Esophagus muscularis mucosa (tissue), 4 donors: ENCODE data around the gene ANKRD44.

Experiments
- EP300 ChIP-seq: sonication (generic); formaldehyde crosslinking; IDR thresholded peaks from one replicate; pipeline ENCODE4 v1.6.1; 2017; ENCODE audit warnings: antibody characterized with exemption
- POLR2A ChIP-seq: fragments of 450-650 bp; IDR thresholded peaks from one replicate; pipeline ENCODE4 v1.6.1; 2017; ENCODE audit warnings: antibody characterized with exemption, moderate library complexity, mild to moderate bottlenecking, low read depth
- POLR2AphosphoS5 ChIP-seq, 2 donors: sonication (generic); formaldehyde crosslinking; IDR thresholded peaks; one replicate each; pipeline ENCODE4 v1.6.1; 2017; ENCODE audit warnings: antibody characterized with exemption in 2 of 2
- TF ChIP-seq, protein P1 (sequence below), 3 experiments: fragments of 200-600 bp in 2 of 3; fragments of 450-650 bp in 1 of 3; sonication (generic) in 2 of 3; IDR thresholded peaks; one replicate each; pipeline ENCODE4 v1.5.1; 2017 to 2019; ENCODE audit warnings: antibody characterized with exemption in 3 of 3, mild to moderate bottlenecking in 2 of 3, moderate library complexity in 1 of 3

DNA sequence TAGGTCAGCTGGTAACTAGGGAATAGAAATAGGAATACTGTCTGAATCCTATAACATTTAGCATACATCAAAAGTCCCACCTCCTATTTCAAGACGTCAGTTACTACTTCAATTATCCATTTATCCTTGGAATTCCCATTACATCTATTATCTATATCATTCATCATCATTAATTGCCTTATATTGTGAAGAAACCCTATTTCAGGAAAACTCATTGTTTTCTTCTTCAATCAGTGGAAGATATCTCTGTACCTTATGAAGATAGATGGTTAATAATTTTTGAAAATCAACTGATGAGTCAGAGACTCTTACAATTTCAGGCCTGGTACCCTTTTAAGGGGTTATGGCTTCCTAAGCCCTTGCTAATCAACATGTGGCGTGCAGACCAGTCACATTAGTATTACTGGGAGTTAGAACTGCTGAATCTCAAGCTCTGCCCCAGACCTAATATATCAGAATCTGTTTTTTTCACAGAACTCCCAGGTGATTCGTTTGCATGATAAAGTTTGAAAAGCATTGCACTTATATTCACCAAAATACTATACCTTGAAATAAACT, 314.7 kb downstream of the ANKRD44 start:
- TF ChIP-seq, protein P1, sequence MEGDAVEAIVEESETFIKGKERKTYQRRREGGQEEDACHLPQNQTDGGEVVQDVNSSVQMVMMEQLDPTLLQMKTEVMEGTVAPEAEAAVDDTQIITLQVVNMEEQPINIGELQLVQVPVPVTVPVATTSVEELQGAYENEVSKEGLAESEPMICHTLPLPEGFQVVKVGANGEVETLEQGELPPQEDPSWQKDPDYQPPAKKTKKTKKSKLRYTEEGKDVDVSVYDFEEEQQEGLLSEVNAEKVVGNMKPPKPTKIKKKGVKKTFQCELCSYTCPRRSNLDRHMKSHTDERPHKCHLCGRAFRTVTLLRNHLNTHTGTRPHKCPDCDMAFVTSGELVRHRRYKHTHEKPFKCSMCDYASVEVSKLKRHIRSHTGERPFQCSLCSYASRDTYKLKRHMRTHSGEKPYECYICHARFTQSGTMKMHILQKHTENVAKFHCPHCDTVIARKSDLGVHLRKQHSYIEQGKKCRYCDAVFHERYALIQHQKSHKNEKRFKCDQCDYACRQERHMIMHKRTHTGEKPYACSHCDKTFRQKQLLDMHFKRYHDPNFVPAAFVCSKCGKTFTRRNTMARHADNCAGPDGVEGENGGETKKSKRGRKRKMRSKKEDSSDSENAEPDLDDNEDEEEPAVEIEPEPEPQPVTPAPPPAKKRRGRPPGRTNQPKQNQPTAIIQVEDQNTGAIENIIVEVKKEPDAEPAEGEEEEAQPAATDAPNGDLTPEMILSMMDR (IDR thresholded peaks at IDR 0.05), result no peak
- TF ChIP-seq POLR2A (no peak), POLR2AphosphoS5 (IDR thresholded peaks at IDR 0.05) (no peak), EP300 (no peak)
